22Rv1 (cell line): ENCODE results near the gene GLCCI1.

ENCODE experiments used
- H3K27ac ChIP-seq: fragments of 450-650 bp; 2 replicates; pipeline ENCODE4 v1.5.1; 2017
- CTCF ChIP-seq: fragments of 450-650 bp; IDR thresholded peaks from 2 replicates; pipeline ENCODE4 v1.5.1; 2017; ENCODE audit warnings: mild to moderate bottlenecking
- ZFX ChIP-seq: fragments of 450-650 bp; IDR thresholded peaks from 2 replicates; pipeline ENCODE4 v1.6.1; 2017; ENCODE audit warnings: antibody characterized with exemption, borderline replicate concordance

Gene GLCCI1

GRCh38 chr7:7968544-7969305, at the start of gene GLCCI1:
Gene GLCCI1, plus strand, starts transcription at chr7:7968796. Its CDS starts 555 bp downstream, at chr7:7969351.
- TF ChIP-seq CTCF (no peak), ZFX (no peak)
- H3K27ac ChIP-seq = peak within 1 kb of the TSS; percentile 72

GRCh38 chr7:7919449-7919945, 49.1 kb upstream of the GLCCI1 start:
- H3K27ac ChIP-seq = no peak overlapping the region
- TF ChIP-seq CTCF (no peak), ZFX (no peak)

GRCh38 chr7:7920056-7920455, 48.5 kb upstream of the GLCCI1 start:
- TF ChIP-seq CTCF = no peak
- no peak for TF ChIP-seq ZFX
- no peak overlapping the region for H3K27ac ChIP-seq

- no peak overlapping the region for H3K27ac ChIP-seq
- TF ChIP-seq CTCF (no peak), ZFX (no peak)
Measured at GRCh38 chr7:7920481-7920880, 48.1 kb upstream of the GLCCI1 start.

GRCh38 chr7:7921830-7922229, 46.8 kb upstream of the GLCCI1 start:
- no peak overlapping the region for H3K27ac ChIP-seq
- TF ChIP-seq ZFX (no peak), CTCF (no peak)

- TF ChIP-seq CTCF (no peak), ZFX (no peak)
- H3K27ac ChIP-seq = no peak overlapping the region
Measured at GRCh38 chr7:7922684-7923385, 45.8 kb upstream of the GLCCI1 start.

- no peak overlapping the region for H3K27ac ChIP-seq
- no peak for TF ChIP-seq ZFX
- TF ChIP-seq CTCF = no peak
Measured at GRCh38 chr7:7923818-7924217, 44.8 kb upstream of the GLCCI1 start.
